PC-9 (cell line): ENCODE results near the gene ABCC2. TPM values are rescaled to one million over a fixed set of nuclear protein-coding genes. Genes with fewer than 3 reads are reported as not detected.
"Not testable (repeated sequence)": the region's sequence is repeated elsewhere in the genome, so short reads cannot be mapped to it uniquely, and the experiment has no call there.

Source experiments
- BruUV-seq: library from RNA; stranded (reverse); fragments of 400-500 nt; replicated peaks from 2 replicates; lab custom pipeline; 2021; lab: Mats Ljungman, UMichigan
- CTCF ChIA-PET: fragments of 300-600 bp; sonication (Branson Sonifier 250); formaldehyde crosslinking; loops from one replicate; lab custom pipeline; 2022; ENCODE audit warnings: antibody characterized with exemption; lab: Charles Lee
- POLR2A ChIA-PET: fragments of 300-600 bp; sonication (Branson Sonifier 250); formaldehyde crosslinking; loops from one replicate; lab custom pipeline; 2022; ENCODE audit warnings: antibody characterized with exemption; ENCODE audit not compliant: unreplicated experiment; lab: Charles Lee
- DNase-seq, 2 experiments: peaks; one replicate each; pipeline versions ENCODE4 v3.0.0 to v3.0.0-alpha.2; 2015 to 2022; ENCODE audit warnings: mixed read lengths in 1 of 2
- H2AFZ ChIP-seq: fragments of 200-600 bp; sonication (generic); 2 replicates; pipeline ENCODE4 v1.8.1; 2017; ENCODE audit warnings: antibody characterized with exemption
- H3F3A ChIP-seq: fragments of 200-600 bp; sonication (generic); 2 replicates; pipeline ENCODE4 v1.8.1; 2017; ENCODE audit warnings: antibody characterized with exemption, mild to moderate bottlenecking, low read depth; ENCODE audit not compliant: insufficient read depth
- H3K27ac ChIP-seq: fragments of 200-600 bp; sonication (generic); 2 replicates; pipeline ENCODE4 v1.6.1; 2016; ENCODE audit warnings: mixed run types
- H3K27me3 ChIP-seq: fragments of 200-600 bp; sonication (generic); 2 replicates; pipeline ENCODE4 v1.6.1; 2016; ENCODE audit warnings: low read depth, mixed run types; ENCODE audit not compliant: insufficient read depth
- H3K36me3 ChIP-seq: fragments of 200-600 bp; sonication (generic); 2 replicates; pipeline ENCODE4 v1.6.1; 2016; ENCODE audit warnings: low read depth, mixed run types
- H3K4me1 ChIP-seq: fragments of 200-600 bp; sonication (generic); replicated peaks from 2 replicates; pipeline ENCODE4 v1.6.1; 2016; ENCODE audit warnings: mixed run types; ENCODE audit not compliant: insufficient read depth
- H3K4me2 ChIP-seq: fragments of 200-600 bp; sonication (generic); 2 replicates; pipeline ENCODE4 v1.6.1; 2017; ENCODE audit warnings: mixed run types
- H3K4me3 ChIP-seq: fragments of 200-600 bp; sonication (generic); 2 replicates; pipeline ENCODE4 v1.6.1; 2016; ENCODE audit warnings: mixed run types
- H3K79me2 ChIP-seq: fragments of 200-600 bp; sonication (generic); 2 replicates; pipeline ENCODE4 v1.6.1; 2017; ENCODE audit warnings: low read depth, mixed run types
- H3K9me2 ChIP-seq: fragments of 200-600 bp; sonication (generic); 2 replicates; pipeline ENCODE4 v1.8.1; 2017; ENCODE audit warnings: mild to moderate bottlenecking; ENCODE audit not compliant: insufficient read depth
- H3K9me3 ChIP-seq: fragments of 200-600 bp; sonication (generic); 2 replicates; pipeline ENCODE4 v1.8.1; 2016; ENCODE audit warnings: low read depth; ENCODE audit not compliant: insufficient read depth
- H4K20me1 ChIP-seq: fragments of 200-600 bp; sonication (generic); 2 replicates; pipeline ENCODE4 v1.8.1; 2017; ENCODE audit not compliant: insufficient read depth
- CTCF ChIP-seq: fragments of 200-600 bp; sonication (generic); conservative IDR thresholded peaks from 2 replicates; pipeline ENCODE4 v1.6.1; 2017; ENCODE audit warnings: mixed run types, antibody characterized with exemption, mild to moderate bottlenecking, moderate library complexity
- EZH2 ChIP-seq: fragments of 200-600 bp; sonication (generic); IDR thresholded peaks from 2 replicates; pipeline ENCODE4 v1.8.0; 2017; ENCODE audit warnings: antibody characterized with exemption, low read depth
- intact Hi-C: fragments of 100-400 bp; cut with micrococcal nuclease; formaldehyde crosslinking; loops from one replicate; pipeline ENCODE4 v1.10.0; 2022; ENCODE audit not compliant: unreplicated experiment
- total RNA-seq: library from RNA; stranded (reverse); gene quantifications from 2 replicates; pipeline ENCODE4 v1.2.3, GENCODE V29; 2021

ABCC2 gene
- total RNA-seq, 1 experiment from 2014 or later: 174 TPM

- H3K36me3 ChIP-seq: peaks cover 22% of the 10 kb centered on the region
These were observed 53.5 kb downstream of the ABCC2 start for GRCh38 chr10:99835947-99836346.

GRCh38 chr10:99836711-99837110 is 54.3 kb downstream of the ABCC2 start:
- Histone ChIP-seq H3K4me3 (no peak overlapping the region), H3K79me2 (no peaks in the 10 kb centered on the region), H3K9me3 (no peaks in the 10 kb centered on the region), H3K9me2 (no peaks in the 10 kb centered on the region), H4K20me1 (no peaks in the 10 kb centered on the region), H3K36me3 (peaks cover 15% of the 10 kb centered on the region; the same call in 1 of the 2 replicates), H3K27ac (no peak overlapping the region), H2AFZ (no peak overlapping the region), H3K4me1 (no peaks in the 10 kb centered on the region), H3F3A (peaks cover 6% of the 10 kb centered on the region; the same call in 1 of the 2 replicates), H3K4me2 (no peak overlapping the region), H3K27me3 (no peaks in the 10 kb centered on the region)
- no TSS peak for BruUV-seq
- DNase-seq: no peak
- intact Hi-C loops: no loop called here
- CTCF ChIA-PET: interaction anchor here (0.6 kb wide), 1 partner anchor 50 kb away, joined by 4 read pairs; no protein-coding TSS in a partner anchor
- TF ChIP-seq EZH2 (no peak), CTCF (no peak)
- POLR2A ChIA-PET: no interaction called here

More at GRCh38 chr10:99835947-99836346, 53.5 kb downstream of the ABCC2 start:
- ChIA-PET CTCF (interaction anchor here (0.6 kb wide), 1 partner anchor 49 kb away, joined by 4 read pairs; no protein-coding TSS in a partner anchor), POLR2A (no interaction called here)
- Histone ChIP-seq H3K4me2 (no peak overlapping the region), H3K4me1 (no peaks in the 10 kb centered on the region), H3K79me2 (no peaks in the 10 kb centered on the region), H3K27ac (no peak overlapping the region), H3K27me3 (no peaks in the 10 kb centered on the region), H3K9me2 (no peaks in the 10 kb centered on the region), H2AFZ (no peak overlapping the region), H3F3A (peaks cover 6% of the 10 kb centered on the region; the same call in 1 of the 2 replicates), H3K4me3 (no peak overlapping the region), H3K9me3 (no peaks in the 10 kb centered on the region), H4K20me1 (no peaks in the 10 kb centered on the region)
- DNase-seq: no peak
- intact Hi-C loops: no loop called here
- no TSS peak for BruUV-seq
- TF ChIP-seq CTCF (no peak), EZH2 (no peak)

GRCh38 chr10:99840859-99841258 is 58.4 kb downstream of the ABCC2 start:
- POLR2A ChIA-PET: interaction anchor here (0.7 kb wide), 1 partner anchor 35 kb away, joined by 5 read pairs; no protein-coding TSS in a partner anchor
- H3K4me2 ChIP-seq, H3K9me2 ChIP-seq, H3K9me3 ChIP-seq, CTCF ChIA-PET, BruUV-seq, H3K4me1 ChIP-seq, H4K20me1 ChIP-seq, H3K27ac ChIP-seq, DNase-seq, intact Hi-C loops, H3K27me3 ChIP-seq, H3K4me3 ChIP-seq, H3K79me2 ChIP-seq, H2AFZ ChIP-seq, H3K36me3 ChIP-seq: not testable (repeated sequence)
- H3F3A ChIP-seq: peaks cover 14% of the 10 kb centered on the region; the same call in 1 of the 2 replicates

- CTCF ChIA-PET: no interaction called here
These were observed 59.3 kb downstream of the ABCC2 start for GRCh38 chr10:99841746-99842145.

More at GRCh38 chr10:99841746-99842145, 59.3 kb downstream of the ABCC2 start:
- Histone ChIP-seq H3K27me3 (no peaks in the 10 kb centered on the region), H3F3A (peaks cover 10% of the 10 kb centered on the region; the same call in 1 of the 2 replicates), H3K9me2 (no peaks in the 10 kb centered on the region), H3K79me2 (no peaks in the 10 kb centered on the region), H3K4me3 (no peak overlapping the region), H4K20me1 (no peaks in the 10 kb centered on the region; the same call in 1 of the 2 replicates), H3K36me3 (0 out of 2 replicates have a peak, but pooled peaks cover 4% of the 10 kb centered on the region), H3K4me1 (no peaks in the 10 kb centered on the region), H3K4me2 (no peak overlapping the region), H2AFZ (no peak overlapping the region), H3K27ac (no peak overlapping the region), H3K9me3 (no peaks in the 10 kb centered on the region)
- TF ChIP-seq EZH2 (no peak), CTCF (no peak)
- no TSS peak for BruUV-seq
- POLR2A ChIA-PET: no interaction called here
- DNase-seq: no peak
- intact Hi-C loops: no loop called here
